HepG2 (cell line): ENCODE measurements around the gene ZNF503. TPM values are rescaled to one million over a fixed set of nuclear protein-coding genes. Genes with fewer than 3 reads are reported as not detected.

Source experiments
- ARID3A ChIP-seq: IDR thresholded peaks from 2 replicates; pipeline ENCODE4 v1.6.1; 2012; ENCODE audit warnings: low read depth, low read length, improper control_type of control experiment
- ASH2L ChIP-seq: fragments of 300-600, 200-600 bp; sonication (generic); IDR thresholded peaks from 2 replicates; pipeline ENCODE4 v1.7.0; 2017; ENCODE audit warnings: low read depth, mild to moderate bottlenecking, moderate library complexity, mixed read lengths, low read length; ENCODE audit not compliant: insufficient read length
- ATF7-NPFF ChIP-seq: sonication (generic); formaldehyde crosslinking; IDR thresholded peaks from 2 replicates; pipeline ENCODE4 v1.8.1; 2023; ENCODE audit warnings: mild to moderate bottlenecking, low read depth, missing genetic modification reagents, moderate library complexity
- EHMT2 ChIP-seq: fragments of 200-600 bp; sonication (generic); IDR thresholded peaks from 2 replicates; pipeline ENCODE4 v1.7.0; 2017; ENCODE audit warnings: antibody characterized with exemption, low read depth, low read length, borderline replicate concordance
- FOXO4 ChIP-seq: sonication (generic); formaldehyde crosslinking; conservative IDR thresholded peaks from 2 replicates; pipeline ENCODE4 v1.8.1; 2023; ENCODE audit warnings: missing genetic modification reagents
- GZF1 ChIP-seq: sonication (generic); formaldehyde crosslinking; IDR thresholded peaks from 2 replicates; pipeline ENCODE4 v1.5.1; 2020; ENCODE audit warnings: mild to moderate bottlenecking, missing genetic modification reagents
- HDAC1 ChIP-seq: sonication (generic); formaldehyde crosslinking; IDR thresholded peaks from 2 replicates; pipeline ENCODE4 v1.5.1; 2020; ENCODE audit warnings: mild to moderate bottlenecking, missing genetic modification reagents
- HHEX ChIP-seq: IDR thresholded peaks from 2 replicates; pipeline ENCODE4 v1.6.1; 2016; ENCODE audit warnings: control low read depth
- HMG20B ChIP-seq: conservative IDR thresholded peaks from 2 replicates; pipeline ENCODE4 v1.6.1; 2016; ENCODE audit warnings: missing genetic modification reagents, missing compliant biosample characterization
- HOXD1 ChIP-seq: sonication (generic); formaldehyde crosslinking; IDR thresholded peaks from 2 replicates; pipeline ENCODE4 v1.5.0; 2020; ENCODE audit warnings: missing genetic modification reagents
- IKZF5 ChIP-seq: IDR thresholded peaks from 2 replicates; pipeline ENCODE4 v1.6.1; 2018; ENCODE audit warnings: missing genetic modification reagents, mild to moderate bottlenecking, missing compliant biosample characterization
- MAFK ChIP-seq, 2 experiments: IDR thresholded peaks in 1 of 2; conservative IDR thresholded peaks in 1 of 2; 2 replicates each; pipeline ENCODE4 v1.6.1; 2011; ENCODE audit warnings: improper control_type of control experiment in 2 of 2, low read length in 2 of 2
- MTA1 ChIP-seq: sonication (generic); formaldehyde crosslinking; IDR thresholded peaks from 2 replicates; pipeline ENCODE4 v1.4.0; 2020; ENCODE audit warnings: missing genetic modification reagents, mild to moderate bottlenecking, borderline replicate concordance
- MTA3 ChIP-seq: sonication (generic); formaldehyde crosslinking; IDR thresholded peaks from 2 replicates; pipeline ENCODE4 v1.4.0; 2020; ENCODE audit warnings: missing genetic modification reagents
- PITX1 ChIP-seq: sonication (generic); formaldehyde crosslinking; IDR thresholded peaks from 2 replicates; pipeline ENCODE4 v1.5.1; 2020; ENCODE audit warnings: mild to moderate bottlenecking, missing genetic modification reagents
- SP4 ChIP-seq: sonication (generic); formaldehyde crosslinking; IDR thresholded peaks from 2 replicates; pipeline ENCODE4 v1.8.1; 2023; ENCODE audit warnings: mild to moderate bottlenecking, missing genetic modification reagents
- TMF1 ChIP-seq: sonication (generic); formaldehyde crosslinking; IDR thresholded peaks from 2 replicates; pipeline ENCODE4 v1.8.1; 2022; ENCODE audit warnings: low read depth, missing genetic modification reagents
- ZNF12 ChIP-seq: sonication (generic); formaldehyde crosslinking; IDR thresholded peaks from 2 replicates; pipeline ENCODE4 v1.5.0; 2020; ENCODE audit warnings: missing genetic modification reagents
- ZNF207 ChIP-seq: fragments of 450-650 bp; IDR thresholded peaks from 2 replicates; pipeline ENCODE4 v1.6.1; 2016; ENCODE audit warnings: antibody characterized with exemption, borderline replicate concordance
- ZNF362 ChIP-seq: sonication (generic); formaldehyde crosslinking; IDR thresholded peaks from 2 replicates; pipeline ENCODE4 v1.4.0; 2020; ENCODE audit warnings: missing genetic modification reagents, mild to moderate bottlenecking, borderline replicate concordance
- ZNF619 ChIP-seq: sonication (generic); formaldehyde crosslinking; IDR thresholded peaks from 2 replicates; pipeline ENCODE4 v1.4.0; 2020; ENCODE audit warnings: mild to moderate bottlenecking, missing genetic modification reagents
- ZNF629 ChIP-seq: sonication (generic); formaldehyde crosslinking; conservative IDR thresholded peaks from 2 replicates; pipeline ENCODE4 v1.5.0; 2020; ENCODE audit warnings: missing genetic modification reagents
- ZNF790 ChIP-seq: sonication (generic); formaldehyde crosslinking; IDR thresholded peaks from 2 replicates; pipeline ENCODE4 v1.8.0; 2022; ENCODE audit warnings: missing genetic modification reagents, mild to moderate bottlenecking, borderline replicate concordance
- ZZZ3 ChIP-seq: sonication (generic); formaldehyde crosslinking; IDR thresholded peaks from 2 replicates; pipeline ENCODE4 v1.4.0; 2020; ENCODE audit warnings: missing genetic modification reagents, mild to moderate bottlenecking, borderline replicate concordance
- polyA plus RNA-seq, 8 experiments: library from polyadenylated mRNA; depleted of rRNA in 3 of 8; stranded (reverse) in 7 of 8; unstranded in 1 of 8; fragments of >200 nt; fragmentation: Illumina TruSeq in 4 of 8; extraction: Trizol in 4 of 8; gene quantifications; 2 replicates each; pipeline versions ENCODE4 v1.2.1 to v1.2.3, GENCODE V29; 2011 to 2016; ENCODE audit warnings: low read depth in 4 of 8, missing spikeins in 1 of 8, mixed read lengths in 1 of 8; ENCODE audit not compliant: insufficient read depth in 1 of 8
- total RNA-seq, 5 experiments: library from RNA; depleted of rRNA; stranded (reverse); fragments of >200 nt; fragmentation: Illumina TruSeq; extraction: Trizol; gene quantifications; 2 replicates each; pipeline ENCODE4 v1.2.3, GENCODE V29; 2016; ENCODE audit warnings: low read depth in 1 of 5

ZNF503 gene
- total and polyA plus RNA-seq, 2 of the 13 experiments (the other 11 are each of a cell fraction or from before 2014, with no cell fraction given) = 2.7 to 8.3 TPM

DNA sequence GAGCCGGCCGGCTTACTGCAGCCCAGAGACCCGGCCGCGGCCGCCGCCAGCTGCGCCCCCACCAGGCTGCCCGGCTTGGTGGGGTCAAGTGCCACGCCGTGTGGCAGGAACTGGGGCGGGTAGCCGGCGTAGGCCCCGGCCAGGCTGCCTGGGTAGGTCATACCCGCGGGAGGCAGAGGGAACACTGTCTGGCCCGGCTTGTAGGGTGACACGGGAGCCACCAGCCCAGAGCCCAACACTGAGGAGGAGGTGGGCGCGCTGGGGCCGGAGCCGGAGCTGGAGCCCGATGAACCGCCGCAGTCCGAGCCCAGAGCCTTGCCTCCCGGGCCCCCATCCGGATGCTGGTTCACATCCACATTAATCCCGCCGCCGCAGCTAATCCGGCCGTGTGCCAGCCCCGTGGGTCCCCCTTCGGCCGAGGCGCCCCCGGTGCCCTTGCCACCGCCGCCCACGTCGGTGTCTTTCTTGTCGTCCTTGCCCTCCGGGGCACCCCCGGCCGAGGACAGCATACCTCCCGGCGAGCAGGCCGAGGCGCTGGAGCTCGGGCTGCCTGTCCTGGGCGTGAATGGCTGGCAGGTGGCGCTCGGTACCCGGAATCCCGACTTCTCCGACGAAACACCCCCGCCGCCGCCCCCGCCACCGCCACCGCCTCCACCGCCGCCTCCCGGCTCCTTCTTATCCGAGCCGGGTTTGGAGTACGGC lies 2.0 kb downstream of the ZNF503 start (continued):
- TF ChIP-seq ARID3A = no peak
- TF ChIP-seq ZNF790 (CRISPR knock-in tag) = no peak
- TF ChIP-seq ZNF12 (CRISPR knock-in tag) = no peak
- TF ChIP-seq ZZZ3 = no peak
- TF ChIP-seq HDAC1 = no peak; the same call in none of the 2 replicates
- no peak for TF ChIP-seq MTA1 (CRISPR knock-in tag)
- no peak for TF ChIP-seq ZNF619 (CRISPR knock-in tag)
- 0 out of 2 replicates have a peak, but pooled peaks have one; percentile 38 for TF ChIP-seq HOXD1 (CRISPR knock-in tag)
- no peak for TF ChIP-seq HMG20B
- no peak for TF ChIP-seq GZF1 (CRISPR knock-in tag)
- no peak; the same call in 1 of the 2 replicates for TF ChIP-seq ATF7-NPFF
- no peak for TF ChIP-seq HHEX (CRISPR knock-in tag)
- TF ChIP-seq TMF1 (CRISPR knock-in tag) = 0 out of 2 replicates have a peak, but pooled peaks have one; percentile 21
- no peak for TF ChIP-seq ZNF207
- no peak for TF ChIP-seq ZNF362 (CRISPR knock-in tag)
- 0 out of 2 replicates have a peak, but pooled peaks have one; percentile 19 for TF ChIP-seq IKZF5 (CRISPR knock-in tag)
- TF ChIP-seq SP4 (CRISPR knock-in tag) = peak; percentile 56; the same call in 1 of the 2 replicates
- no peak for TF ChIP-seq EHMT2
- TF ChIP-seq ASH2L = peak; percentile 39
- TF ChIP-seq FOXO4 = no peak
- no peak for TF ChIP-seq MTA3
- no peak for TF ChIP-seq MAFK (conservative IDR thresholded peaks at IDR 0.05 in 1 of 2, IDR thresholded peaks at IDR 0.05 in 1 of 2; ENCODE audit: low read length in 2 of 2)
- TF ChIP-seq ZNF629 (CRISPR knock-in tag) = no peak
- no peak for TF ChIP-seq PITX1 (CRISPR knock-in tag)
